ENCODE measurements around the gene FKBP4. TPM values are rescaled to one million over a fixed set of nuclear protein-coding genes. Genes with fewer than 3 reads are reported as not detected.

Gene FKBP4
- total and polyA plus RNA-seq, 2 of the 13 experiments (the other 11 are each of a cell fraction or from before 2014, with no cell fraction given), result 25.7 to 66.1 TPM

DNA sequence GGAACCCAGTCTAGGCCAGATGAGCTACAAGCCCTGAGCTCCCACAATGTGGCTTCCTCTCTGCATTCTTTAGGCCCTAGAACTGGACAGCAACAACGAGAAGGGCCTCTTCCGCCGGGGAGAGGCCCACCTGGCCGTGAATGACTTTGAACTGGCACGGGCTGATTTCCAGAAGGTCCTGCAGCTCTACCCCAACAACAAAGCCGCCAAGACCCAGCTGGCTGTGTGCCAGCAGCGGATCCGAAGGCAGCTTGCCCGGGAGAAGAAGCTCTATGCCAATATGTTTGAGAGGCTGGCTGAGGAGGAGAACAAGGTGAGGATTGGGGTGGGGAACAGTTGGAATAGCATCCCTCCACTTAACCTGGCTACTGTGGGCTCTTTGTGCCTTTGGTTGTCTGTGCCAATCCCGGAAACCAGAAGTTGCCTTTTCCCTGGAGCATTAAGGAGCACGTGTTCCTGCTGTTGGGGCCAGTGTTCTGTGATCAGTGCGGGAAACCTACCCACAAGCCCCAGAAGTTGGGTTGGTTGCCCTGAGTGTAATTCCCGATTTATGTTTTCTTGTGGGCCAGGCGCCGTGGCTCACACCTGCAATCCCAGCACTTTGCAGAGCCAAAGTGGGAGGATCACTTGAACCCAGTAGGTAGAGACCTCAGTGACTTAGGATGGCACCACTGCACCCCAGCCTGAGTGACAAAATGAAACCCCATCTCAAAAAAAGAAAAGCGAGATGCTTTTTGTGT is 6.4 kb downstream of the FKBP4 start (continued):
- TF ChIP-seq BORCS8-MEF2B (CRISPR knock-in tag; IDR thresholded peaks at IDR 0.05) (no peak), ZNF124 (CRISPR knock-in tag; IDR thresholded peaks at IDR 0.05) (no peak), RBAK (CRISPR knock-in tag; IDR thresholded peaks at IDR 0.05) (no peak), ZFP90 (CRISPR knock-in tag; IDR thresholded peaks at IDR 0.05; ENCODE audit: borderline replicate concordance) (no peak)

DNA sequence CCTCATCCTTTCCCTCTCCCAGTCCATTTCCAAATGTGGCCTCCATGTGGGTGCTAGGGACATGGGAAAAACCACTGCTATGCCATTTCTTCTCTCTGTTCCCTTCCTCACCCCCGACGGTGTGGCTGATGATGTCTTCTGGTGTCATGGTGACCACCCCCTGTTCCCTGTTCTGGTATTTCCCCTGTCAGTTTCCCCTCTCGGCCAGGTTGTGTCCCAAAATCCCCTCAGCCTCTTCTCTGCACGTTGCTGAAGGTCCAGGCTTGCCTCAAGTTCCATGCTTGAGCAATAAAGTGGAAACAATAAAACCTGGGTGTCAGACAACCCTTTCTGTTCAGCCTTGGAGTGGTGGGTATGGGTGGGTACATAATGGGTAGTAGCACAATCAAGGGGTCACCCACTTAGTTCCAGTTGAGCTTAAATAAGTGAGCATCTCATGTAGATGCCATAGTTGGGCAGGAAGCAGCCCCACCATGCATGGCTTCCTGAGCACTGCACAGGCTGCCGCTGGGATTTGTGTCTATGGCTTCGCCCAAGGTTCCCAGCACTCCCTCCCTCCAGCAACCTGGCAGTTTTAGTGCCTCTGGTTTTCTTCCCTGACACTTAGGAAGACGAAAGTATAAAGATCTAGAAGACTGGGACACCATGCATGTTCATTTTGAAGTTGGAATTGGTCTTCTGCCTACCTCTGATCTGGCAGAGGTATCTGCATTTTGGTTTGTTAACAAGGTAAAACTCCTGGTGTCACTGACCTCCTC is 9.0 kb downstream of the FKBP4 start:
- no peaks in the 10 kb centered on the region for H3K4me1 ChIP-seq (ENCODE audit: insufficient read depth, low read length)
- intact Hi-C loops (cut with micrococcal nuclease; ENCODE audit: unreplicated experiment), result no loop called here
- TSS peak; percentile 34 for BruUV-seq (replicated peaks)
- ChIA-PET POLR2A (no interaction called here), CTCF (ENCODE audit: low intra/inter-chr PET ratio, low total read pairs) (no interaction called here)
- H2AFZ ChIP-seq (ENCODE audit: low read length), result no peak overlapping the region
- WGBS (ENCODE audit: low lambda C conversion rate), result 94% methylated on average over 6 of the region's 7 CpGs
- no peak overlapping the region for H3K4me3 ChIP-seq (replicated peaks in 1 of 3; ENCODE audit: insufficient read depth in 1 of 3, low read depth in 2 of 3, low read length in 3 of 3)
- no peaks in the 10 kb centered on the region for H3K27me3 ChIP-seq (ENCODE audit: control insufficient read depth in 1 of 2, insufficient read depth in 2 of 2, low read length in 2 of 2)
- no peaks in the 10 kb centered on the region; the same call in 1 of the 2 replicates for H4K20me1 ChIP-seq (ENCODE audit: insufficient read depth, low read length)
- no peak overlapping the region for H3K9ac ChIP-seq (ENCODE audit: insufficient read depth, low read depth, low read length)
- in situ Hi-C loops (cut with HindIII; ENCODE audit: extremely low pct_ligation_motif_present, low pct_unique_long_range_greater_than_20kb), result no loop called here
- no peak overlapping the region for H3K27ac ChIP-seq (ENCODE audit: extremely low read length, insufficient read depth, low read length)
- no peak for ATAC-seq
- FAIRE-seq, result no peak
- H3K4me2 ChIP-seq (ENCODE audit: low read depth, low read length), result no peak overlapping the region
- H3K9me3 ChIP-seq (ENCODE audit: low read length), result no peaks in the 10 kb centered on the region
- H3K79me2 ChIP-seq (ENCODE audit: insufficient read depth, low read length), result no peaks in the 10 kb centered on the region
- peak; percentile 4; the same call in 1 of the 2 replicates for TF ChIP-seq POLR2G (IDR thresholded peaks at IDR 0.05; ENCODE audit: low read depth, low read length)
- TF ChIP-seq KLF15 (CRISPR knock-in tag; IDR thresholded peaks at IDR 0.05; ENCODE audit: borderline replicate concordance), result no peak
- peak in 1 of 2 experiments; percentile 30; a peak in 1 of 4 replicates for TF ChIP-seq POLR2A (IDR thresholded peaks at IDR 0.05; ENCODE audit: insufficient read depth in 1 of 2, low read depth in 2 of 2, low read length in 2 of 2)
- H3K36me3 ChIP-seq (replicated peaks in 1 of 2; ENCODE audit: control insufficient read depth in 1 of 2, insufficient read depth in 2 of 2, low read length in 2 of 2), result peaks cover 28 to 68% of the 10 kb centered on the region in 2 experiments
- no peak for DNase-seq (ENCODE audit: low spot score)

Data from HepG2 (cell line).